SKM-1 treated with dmso at 0.1 percent for 144 hours (cell line): Measurements from ENCODE around the gene MINAR1.
"Not testable (repeated sequence)": the region's sequence is repeated elsewhere in the genome, so short reads cannot be mapped to it uniquely, and the experiment has no call there.

Source experiments
- DNase-seq: peaks from one replicate; lab custom pipeline; 2025; ENCODE audit not compliant: unreplicated experiment; lab: John Stamatoyannopoulos, UW

MINAR1 gene, protein sequence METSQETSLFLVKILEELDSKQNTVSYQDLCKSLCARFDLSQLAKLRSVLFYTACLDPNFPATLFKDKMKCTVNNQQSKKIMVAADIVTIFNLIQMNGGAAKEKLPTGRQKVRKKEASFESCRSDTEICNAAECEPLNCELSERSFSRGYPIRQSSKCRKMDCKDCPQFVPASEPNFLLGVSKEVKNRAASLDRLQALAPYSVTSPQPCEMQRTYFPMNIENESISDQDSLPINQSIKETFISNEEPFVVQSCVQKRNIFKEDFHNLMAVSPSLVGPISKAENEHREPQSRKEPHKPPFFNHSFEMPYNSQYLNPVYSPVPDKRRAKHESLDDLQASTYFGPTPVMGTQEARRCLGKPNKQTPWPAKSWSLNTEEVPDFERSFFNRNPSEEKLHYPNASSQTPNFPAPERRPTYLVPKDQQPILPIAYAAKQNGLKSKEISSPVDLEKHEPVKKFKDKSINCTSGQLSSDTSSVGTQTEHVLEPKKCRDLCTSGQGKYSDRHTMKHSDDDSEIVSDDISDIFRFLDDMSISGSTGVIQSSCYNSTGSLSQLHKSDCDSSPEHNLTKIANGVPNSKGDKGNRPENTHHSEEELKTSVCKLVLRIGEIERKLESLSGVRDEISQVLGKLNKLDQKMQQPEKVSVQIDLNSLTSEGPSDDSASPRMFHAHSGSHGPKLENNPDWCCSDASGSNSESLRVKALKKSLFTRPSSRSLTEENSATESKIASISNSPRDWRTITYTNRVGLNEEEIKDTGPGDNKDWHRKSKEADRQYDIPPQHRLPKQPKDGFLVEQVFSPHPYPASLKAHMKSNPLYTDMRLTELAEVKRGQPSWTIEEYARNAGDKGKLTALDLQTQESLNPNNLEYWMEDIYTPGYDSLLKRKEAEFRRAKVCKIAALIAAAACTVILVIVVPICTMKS

DNA sequence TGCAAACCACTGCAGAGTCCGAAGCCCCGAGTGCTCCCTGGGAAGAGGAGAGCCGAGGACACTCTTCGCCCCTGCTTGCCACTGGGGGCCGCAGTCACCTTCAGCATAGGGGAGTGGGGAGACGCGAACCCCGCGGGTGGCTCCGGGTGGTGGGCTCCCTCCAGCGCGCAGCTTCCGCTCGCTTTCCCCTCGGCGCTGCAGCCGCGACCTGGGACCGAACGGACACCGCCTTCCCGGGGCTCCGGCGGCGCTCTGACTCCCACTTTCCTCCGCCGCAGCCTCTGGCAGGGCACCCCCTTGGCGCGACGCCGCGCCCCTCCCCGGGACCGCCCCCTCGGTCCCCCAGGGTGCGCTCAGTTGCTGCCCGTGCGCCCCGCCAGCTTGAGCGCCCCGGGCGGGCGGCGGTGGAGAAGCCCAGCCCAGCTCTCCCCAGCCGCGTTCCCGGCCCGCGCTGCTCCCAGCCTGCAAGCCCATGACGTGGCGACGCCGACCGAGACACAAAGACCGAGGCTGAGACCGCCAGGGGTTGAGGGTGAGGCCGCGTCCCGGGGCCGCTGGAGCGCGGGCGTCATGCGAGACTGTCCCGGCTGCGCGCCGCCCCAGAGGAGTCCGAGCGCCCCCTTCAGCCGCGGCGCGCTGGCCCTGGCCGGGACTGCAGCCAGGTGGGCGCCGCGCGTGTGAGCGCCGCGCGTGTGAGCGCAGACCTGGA lies at the start of gene MINAR1:
Gene MINAR1, plus strand, starts transcription at position 701 of the 709 bp plus-strand sequence. CDS start 23,812 bp downstream, outside the sequence.
- DNase-seq: no peak

- no peak for DNase-seq
Observed at GRCh38 chr15:79394231-79394630, 37.9 kb upstream of the MINAR1 start.

DNA sequence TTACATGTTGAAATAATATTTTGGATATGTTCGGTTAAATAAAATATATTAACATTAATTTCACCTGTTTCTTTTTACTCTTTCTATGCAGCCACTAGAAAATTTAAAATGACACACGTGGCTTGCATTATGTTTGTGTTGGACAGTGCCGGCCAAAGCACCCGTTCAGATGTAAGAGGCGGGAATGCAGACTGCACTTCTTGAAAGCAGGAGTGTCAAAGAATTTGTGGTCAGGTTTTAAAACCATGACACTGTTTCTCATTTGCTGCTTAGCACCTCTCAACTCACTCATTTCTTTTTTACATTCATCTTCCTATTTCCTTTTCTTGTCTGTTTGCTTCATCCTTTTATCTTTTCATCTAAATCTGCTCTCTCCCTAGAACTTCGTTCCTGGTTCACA lies 35.3 kb upstream of the MINAR1 start:
- no peak for DNase-seq

DNA sequence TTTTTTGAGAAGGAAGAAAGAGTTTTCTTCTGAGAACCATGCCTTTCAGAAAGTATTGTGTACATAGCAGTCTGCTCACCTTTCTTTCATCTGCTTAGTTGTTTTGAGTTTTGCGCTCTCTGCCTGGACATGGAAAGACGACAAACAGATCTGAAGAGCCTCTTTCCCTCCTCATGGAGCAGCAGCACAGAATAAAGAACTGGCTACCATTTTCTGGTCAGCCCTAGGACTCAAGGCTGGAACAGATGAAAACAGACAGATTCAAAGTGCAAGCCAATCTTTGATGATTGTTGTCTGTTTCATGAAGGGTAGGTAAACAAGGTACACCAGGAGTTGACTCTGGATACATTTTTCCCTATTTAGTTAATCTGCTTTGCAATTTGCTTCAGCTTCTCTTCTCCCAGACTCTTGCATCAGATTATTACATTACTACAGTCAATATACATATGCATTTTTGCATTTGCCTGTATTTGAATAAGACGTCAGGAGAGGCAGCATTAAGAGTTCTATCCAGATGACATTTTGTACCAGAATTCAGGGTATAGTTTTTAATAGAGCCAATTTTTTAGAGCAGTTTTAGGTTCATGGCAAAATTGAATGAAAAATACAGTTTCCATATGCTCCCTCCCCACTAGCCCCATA lies 34.7 kb upstream of the MINAR1 start:
- DNase-seq: no peak

- DNase-seq: no peak
Observed at GRCh38 chr15:79399606-79400005, 32.5 kb upstream of the MINAR1 start.

DNA sequence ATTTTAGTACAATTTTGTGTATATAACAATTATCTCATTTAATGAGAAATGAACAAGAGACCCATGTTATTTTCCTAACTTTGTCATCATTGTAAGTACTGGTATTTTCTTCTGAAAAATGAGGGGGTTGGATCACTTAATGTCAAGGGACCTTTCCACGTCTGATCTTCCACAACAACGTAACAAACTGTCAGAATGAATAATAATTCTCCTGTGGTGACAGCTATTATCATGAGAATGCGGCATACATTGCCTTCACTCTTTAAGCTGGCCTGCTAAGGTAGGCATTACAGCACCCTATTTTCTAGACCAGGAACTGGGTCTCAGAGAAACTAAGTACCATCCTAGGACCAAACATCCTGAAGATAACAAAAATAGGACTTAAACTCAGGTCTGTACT lies 31.5 kb upstream of the MINAR1 start:
- no peak for DNase-seq

- DNase-seq: no peak
Observed at GRCh38 chr15:79401301-79401700, 30.8 kb upstream of the MINAR1 start.

DNA sequence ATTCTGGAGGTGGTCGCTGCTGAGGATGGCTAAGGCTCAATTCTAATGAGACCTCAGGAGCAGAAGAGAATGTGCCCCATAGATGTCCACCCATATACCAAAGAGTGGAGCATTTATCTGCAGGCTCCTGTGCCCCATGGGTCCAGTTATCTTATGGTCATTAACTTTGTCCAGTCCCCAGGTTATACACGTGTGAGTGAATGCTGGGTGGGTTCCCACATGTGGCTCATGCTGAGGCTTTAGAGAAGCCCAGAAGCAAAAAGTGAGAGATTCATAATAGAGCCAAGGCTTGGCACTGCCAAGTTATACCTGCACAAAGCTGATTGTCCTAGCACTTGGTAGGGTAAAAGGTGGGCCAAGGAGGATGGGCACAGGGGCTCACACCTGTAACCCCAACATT lies 30.0 kb upstream of the MINAR1 start:
- no peak for DNase-seq

GRCh38 chr15:79403501-79403900 lies 28.6 kb upstream of the MINAR1 start:
- no peak for DNase-seq

- DNase-seq: no peak
Observed at GRCh38 chr15:79406210-79406609, 25.9 kb upstream of the MINAR1 start.

DNA sequence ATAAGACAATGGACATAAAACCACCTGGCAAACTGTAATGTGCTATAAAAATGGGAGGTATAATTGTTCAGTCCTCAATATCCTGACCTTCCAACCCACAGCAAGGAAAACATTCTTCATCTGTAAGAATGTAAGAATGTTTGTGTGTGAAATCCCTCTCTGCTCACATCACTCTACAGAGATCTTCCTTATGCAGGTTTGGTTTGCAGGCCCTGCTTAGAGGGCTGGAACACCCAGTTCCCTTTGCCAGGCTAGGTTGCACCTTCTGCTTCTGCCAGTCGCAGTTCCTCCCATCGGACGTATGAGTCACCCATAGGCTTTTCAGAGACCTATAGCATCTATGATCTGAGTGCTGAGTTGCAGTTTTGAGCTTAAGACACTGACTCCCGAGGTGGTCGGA lies 24.1 kb upstream of the MINAR1 start:
- DNase-seq: no peak

DNA sequence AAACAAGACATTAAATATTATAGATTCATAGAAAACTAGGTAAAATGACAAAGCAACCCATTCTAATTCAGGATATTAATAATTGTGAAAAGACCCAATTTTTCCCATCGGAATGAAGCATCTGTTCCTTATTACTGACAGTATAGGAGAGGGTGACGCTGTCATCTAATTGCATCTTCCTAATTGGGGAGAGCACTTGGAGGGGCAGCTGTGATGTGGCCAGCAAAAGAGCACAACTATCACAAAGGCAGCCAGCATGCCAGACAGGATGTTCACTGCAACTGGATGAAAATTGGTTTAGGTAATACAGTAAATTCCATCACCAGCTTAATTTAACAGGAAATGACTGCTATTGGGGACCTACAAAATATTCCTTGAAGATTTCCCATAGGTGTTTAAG lies 21.9 kb upstream of the MINAR1 start:
- no peak for DNase-seq

- DNase-seq: no peak
Observed at GRCh38 chr15:79412010-79412409, 20.1 kb upstream of the MINAR1 start.

GRCh38 chr15:79412429-79412828 lies 19.7 kb upstream of the MINAR1 start:
- DNase-seq: no peak

DNA sequence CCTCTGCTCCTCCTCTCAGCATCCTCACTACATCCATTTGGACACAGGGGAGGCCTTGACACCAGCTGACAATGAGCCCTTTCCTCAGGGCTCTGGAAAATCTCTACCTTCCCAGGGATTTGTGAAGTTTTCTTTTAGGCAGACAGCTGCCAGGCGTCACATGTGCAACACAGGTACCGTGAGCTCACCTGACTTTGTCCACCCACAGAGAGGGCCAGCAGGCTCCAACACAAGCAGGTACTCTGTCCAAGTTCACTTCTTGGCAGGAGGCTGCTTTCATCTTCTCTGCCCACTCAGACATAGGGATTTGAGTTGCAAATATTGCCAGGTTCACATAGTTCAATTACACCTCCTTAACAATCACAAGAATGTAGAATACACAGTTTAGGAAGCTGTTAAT lies 15.3 kb upstream of the MINAR1 start:
- DNase-seq: no peak

GRCh38 chr15:79418693-79419279 lies 13.3 kb upstream of the MINAR1 start:
- no peak for DNase-seq

- DNase-seq: no peak
Observed at GRCh38 chr15:79425591-79426295, 6.4 kb upstream of the MINAR1 start.

GRCh38 chr15:79426899-79427298 lies 5.2 kb upstream of the MINAR1 start:
- DNase-seq: not testable (repeated sequence)

- no peak for DNase-seq
Observed at GRCh38 chr15:79427781-79428598, 4.1 kb upstream of the MINAR1 start.
